CD4-positive, alpha-beta T cell (primary cell): ENCODE measurements around the gene TRIM3. TPM values are rescaled to one million over a fixed set of nuclear protein-coding genes. Genes with fewer than 3 reads are reported as not detected.

ENCODE experiments used
- ATAC-seq: fragments of 200-7000 bp; cut with Tn5 transposase; one replicate; pipeline ENCODE4 v1.10.0; 2022; ENCODE audit warnings: mild to moderate bottlenecking; ENCODE audit not compliant: poor library complexity
- CTCF ChIA-PET: fragments of 350-600 bp; sonication (Branson Sonifier 250); formaldehyde crosslinking; loops from one replicate; lab custom pipeline; 2021; ENCODE audit warnings: antibody characterized with exemption, inconsistent platforms; lab: Charles Lee
- POLR2A ChIA-PET: fragments of 350-600 bp; sonication (Branson Sonifier 250); formaldehyde crosslinking; loops from one replicate; lab custom pipeline; 2021; ENCODE audit warnings: antibody characterized with exemption, inconsistent platforms; lab: Charles Lee
- DNase-seq, 14 experiments: peaks; one replicate each; pipeline ENCODE4 v3.0.0-alpha.2; 2013 to 2020; ENCODE audit warnings: mixed read lengths in 2 of 14
- H3K27ac ChIP-seq, 2 donors: one replicate each; pipeline versions ENCODE4 v1.5.1 to v1.7.0; 2013; ENCODE audit warnings: low read length in 2 of 2, low read depth in 1 of 2, mild to moderate bottlenecking in 1 of 2
- H3K27me3 ChIP-seq, 2 experiments: 1 replicate in 1 of 2; 2 replicates in 1 of 2; pipeline versions ENCODE4 v1.6.1 to v1.7.0; 2013; ENCODE audit warnings: low read length in 2 of 2, control low read depth in 1 of 2, mild to moderate bottlenecking in 1 of 2, moderate library complexity in 1 of 2; ENCODE audit not compliant: insufficient read depth in 2 of 2, control insufficient read depth in 1 of 2
- H3K36me3 ChIP-seq: one replicate; pipeline ENCODE4 v1.6.1; 2013; ENCODE audit warnings: low read length, control low read depth; ENCODE audit not compliant: insufficient read depth
- H3K4me1 ChIP-seq: one replicate; pipeline ENCODE4 v1.6.1; 2013; ENCODE audit warnings: low read length, control low read depth; ENCODE audit not compliant: insufficient read depth
- H3K4me3 ChIP-seq: one replicate; pipeline ENCODE4 v1.5.1; 2013; ENCODE audit warnings: mild to moderate bottlenecking, low read length, moderate library complexity
- H3K9me3 ChIP-seq, 2 experiments: 1 replicate in 1 of 2; 2 replicates in 1 of 2; pipeline versions ENCODE4 v1.6.1 to v1.7.0; 2013; ENCODE audit warnings: low read length in 2 of 2, mild to moderate bottlenecking in 2 of 2, control low read depth in 1 of 2, moderate library complexity in 1 of 2; ENCODE audit not compliant: control insufficient read depth in 1 of 2, insufficient read depth in 1 of 2
- H3K27ac Mint-ChIP-seq: one replicate; pipeline ENCODE4 v1.8.0; 2020; ENCODE audit warnings: mixed read lengths
- H3K27me3 Mint-ChIP-seq: one replicate; pipeline ENCODE4 v1.8.0; 2021; ENCODE audit warnings: mixed read lengths
- H3K36me3 Mint-ChIP-seq: one replicate; pipeline ENCODE4 v1.8.0; 2021; ENCODE audit warnings: low read depth, mixed read lengths
- H3K4me1 Mint-ChIP-seq: one replicate; pipeline ENCODE4 v1.8.0; 2021; ENCODE audit warnings: low read depth, mixed read lengths
- H3K4me3 Mint-ChIP-seq: one replicate; pipeline ENCODE4 v1.8.0; 2020; ENCODE audit warnings: mild to moderate bottlenecking, mixed read lengths
- H3K9me3 Mint-ChIP-seq: one replicate; pipeline ENCODE4 v1.8.0; 2020; ENCODE audit warnings: mixed read lengths
- intact Hi-C, 2 experiments: fragments of 100-400 bp; cut with DNase I in 1 of 2; cut with micrococcal nuclease in 1 of 2; formaldehyde crosslinking; loops; one replicate each; pipeline versions ENCODE4 v1.15.1 to v1.9.0; 2023 to 2025; cut with DNase I, micrococcal nuclease
- total RNA-seq, 174 experiments: library from RNA in 2 of 174; stranded (reverse) in 2 of 174; gene quantifications; one replicate each; pipeline ENCODE4 v1.2.3 and lab custom pipeline; 2021 to 2026
- TF ChIP-seq, protein P1 (sequence below): fragments of 200-600 bp; IDR thresholded peaks from one replicate; pipeline ENCODE4 v1.8.0; 2022; ENCODE audit warnings: antibody characterized with exemption, mild to moderate bottlenecking

TRIM3 gene
- total RNA-seq, 2 experiments from 2014 or later = 16.4 to 16.6 TPM

DNA sequence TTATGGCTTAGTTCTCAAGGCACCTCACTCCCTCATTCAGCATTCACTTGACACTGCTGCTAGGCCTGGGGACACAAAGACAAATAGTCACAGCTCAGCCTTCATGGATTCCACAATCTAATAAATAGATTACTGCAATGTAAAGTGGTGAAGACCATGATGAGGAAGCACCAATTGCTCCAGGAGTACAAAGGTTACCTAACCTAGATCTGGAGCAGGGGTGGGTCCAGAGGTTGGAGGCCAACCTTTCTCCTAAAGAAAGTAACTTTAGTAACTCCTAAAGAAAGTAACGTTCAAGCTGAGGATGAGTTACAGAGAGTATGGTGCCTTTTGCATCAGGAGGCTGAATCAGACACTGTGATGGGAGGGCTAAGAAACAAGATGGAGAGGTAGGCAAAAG lies 4.1 kb downstream of the TRIM3 start:
- no peak overlapping the region for H3K27ac Mint-ChIP-seq
- H3K27ac ChIP-seq = no peak overlapping the region
- H3K27me3 Mint-ChIP-seq = no peaks in the 10 kb centered on the region
- ATAC-seq = no peak
- TF ChIP-seq, protein P1, sequence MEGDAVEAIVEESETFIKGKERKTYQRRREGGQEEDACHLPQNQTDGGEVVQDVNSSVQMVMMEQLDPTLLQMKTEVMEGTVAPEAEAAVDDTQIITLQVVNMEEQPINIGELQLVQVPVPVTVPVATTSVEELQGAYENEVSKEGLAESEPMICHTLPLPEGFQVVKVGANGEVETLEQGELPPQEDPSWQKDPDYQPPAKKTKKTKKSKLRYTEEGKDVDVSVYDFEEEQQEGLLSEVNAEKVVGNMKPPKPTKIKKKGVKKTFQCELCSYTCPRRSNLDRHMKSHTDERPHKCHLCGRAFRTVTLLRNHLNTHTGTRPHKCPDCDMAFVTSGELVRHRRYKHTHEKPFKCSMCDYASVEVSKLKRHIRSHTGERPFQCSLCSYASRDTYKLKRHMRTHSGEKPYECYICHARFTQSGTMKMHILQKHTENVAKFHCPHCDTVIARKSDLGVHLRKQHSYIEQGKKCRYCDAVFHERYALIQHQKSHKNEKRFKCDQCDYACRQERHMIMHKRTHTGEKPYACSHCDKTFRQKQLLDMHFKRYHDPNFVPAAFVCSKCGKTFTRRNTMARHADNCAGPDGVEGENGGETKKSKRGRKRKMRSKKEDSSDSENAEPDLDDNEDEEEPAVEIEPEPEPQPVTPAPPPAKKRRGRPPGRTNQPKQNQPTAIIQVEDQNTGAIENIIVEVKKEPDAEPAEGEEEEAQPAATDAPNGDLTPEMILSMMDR = no peak
- DNase-seq = no peak
- no peaks in the 10 kb centered on the region for H3K9me3 Mint-ChIP-seq
- no peaks in the 10 kb centered on the region for H3K9me3 ChIP-seq
- intact Hi-C loops = no loop called here
- peaks cover 8% of the 10 kb centered on the region for H3K36me3 Mint-ChIP-seq
- H3K4me1 Mint-ChIP-seq = peaks cover 25% of the 10 kb centered on the region
- H3K4me3 ChIP-seq = no peak overlapping the region
- CTCF ChIA-PET = no interaction called here
- H3K36me3 ChIP-seq = peaks cover 6% of the 10 kb centered on the region
- H3K27me3 ChIP-seq = no peaks in the 10 kb centered on the region
- H3K4me1 ChIP-seq = peaks cover 24% of the 10 kb centered on the region
- POLR2A ChIA-PET = interaction anchor here (1.6 kb wide), 1 partner anchor 12 kb away, joined by 5 read pairs; the partner anchor contains the start of genes ARFIP2 and TIMM10B
- H3K4me3 Mint-ChIP-seq = no peak overlapping the region

DNA sequence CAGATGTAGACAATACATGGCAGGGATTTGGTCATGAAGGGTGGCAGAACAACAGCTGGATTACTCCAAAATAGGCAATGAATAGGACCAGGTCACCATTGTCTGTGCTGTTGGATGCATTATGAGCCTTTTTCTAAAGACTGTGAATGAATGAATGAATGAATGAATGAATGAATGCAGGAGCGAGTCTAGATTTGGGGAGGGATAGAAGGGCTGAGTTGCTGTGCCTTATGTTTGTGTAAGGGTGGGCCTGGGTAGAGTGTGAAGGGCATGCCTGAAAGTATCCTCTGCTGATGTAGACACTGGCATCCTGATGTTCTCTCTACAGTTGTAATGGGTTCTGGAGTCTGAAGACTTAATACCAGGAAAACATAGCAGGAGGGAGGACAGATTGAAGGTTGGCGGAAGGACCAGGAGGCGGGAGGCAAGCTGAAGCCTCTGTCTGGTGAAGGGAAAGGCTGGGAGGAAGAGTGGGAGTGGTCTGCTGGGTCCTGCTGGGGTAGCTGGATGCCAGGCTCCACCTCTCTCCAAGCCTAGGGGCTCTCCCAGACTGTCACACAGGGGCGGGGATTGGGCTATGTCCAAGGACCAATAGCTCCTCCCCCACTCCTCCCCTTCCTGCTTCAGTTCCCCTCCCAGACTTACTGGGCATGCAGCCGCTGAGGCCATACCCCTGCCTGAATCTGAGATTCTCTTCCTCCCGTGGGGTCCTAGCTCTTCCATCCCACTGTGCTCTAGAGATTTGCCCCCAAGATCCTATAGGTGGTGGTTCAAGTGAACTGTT lies 4.8 kb downstream of the TRIM3 start:
- no peak overlapping the region for H3K4me3 Mint-ChIP-seq
- H3K4me1 Mint-ChIP-seq = peaks cover 19% of the 10 kb centered on the region
- DNase-seq = peak in 3 of 14 experiments; percentile 19 to 66 (median 58)
- Histone ChIP-seq H3K27ac (no peak overlapping the region), H3K4me1 (peaks cover 17% of the 10 kb centered on the region), H3K27me3 (no peaks in the 10 kb centered on the region), H3K4me3 (no peak overlapping the region), H3K36me3 (peaks cover 12% of the 10 kb centered on the region), H3K9me3 (no peaks in the 10 kb centered on the region)
- intact Hi-C loops = no loop called here
- POLR2A ChIA-PET = interaction anchor here (1.4 to 1.6 kb wide), 2 partner anchors 13 to 14 kb away, joined by 3 to 5 read pairs; partner anchors contain the start of genes ARFIP2 and TIMM10B
- H3K27me3 Mint-ChIP-seq = no peaks in the 10 kb centered on the region
- ATAC-seq = no peak
- peaks cover 15% of the 10 kb centered on the region for H3K36me3 Mint-ChIP-seq
- CTCF ChIA-PET = interaction anchor here (0.9 kb wide), 1 partner anchor 26 kb away, joined by 3 read pairs; no protein-coding TSS in a partner anchor
- TF ChIP-seq, protein P1 = no peak
- no peak overlapping the region for H3K27ac Mint-ChIP-seq
- H3K9me3 Mint-ChIP-seq = no peaks in the 10 kb centered on the region

DNA sequence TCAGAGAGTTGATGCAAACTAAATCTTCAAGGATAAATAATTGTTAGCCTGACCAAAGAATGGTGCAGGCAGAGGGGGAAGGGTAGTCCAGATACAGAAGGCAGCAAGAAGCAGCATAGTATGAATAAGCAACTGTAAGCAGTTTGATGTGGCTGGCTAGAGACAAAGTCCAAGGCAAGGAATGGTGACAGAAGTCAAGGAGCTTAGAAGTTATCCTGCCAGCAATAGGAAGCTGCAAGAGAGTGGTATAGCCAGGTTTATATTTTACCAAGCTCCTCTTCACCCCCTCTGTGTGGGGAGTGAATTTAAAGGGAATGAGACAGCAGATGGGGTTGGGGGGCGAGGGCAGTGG lies 14.7 kb downstream of the TRIM3 start:
- DNase-seq (no peak), ATAC-seq (no peak)
- Histone ChIP-seq H3K4me1 (no peaks in the 10 kb centered on the region), H3K9me3 (no peaks in the 10 kb centered on the region), H3K4me3 (no peak overlapping the region), H3K27ac (no peak overlapping the region), H3K36me3 (peaks cover 39% of the 10 kb centered on the region), H3K27me3 (no peaks in the 10 kb centered on the region)
- TF ChIP-seq, protein P1 = no peak
- H3K9me3 Mint-ChIP-seq = no peaks in the 10 kb centered on the region
- no peaks in the 10 kb centered on the region for H3K4me1 Mint-ChIP-seq
- H3K27me3 Mint-ChIP-seq = no peaks in the 10 kb centered on the region
- H3K4me3 Mint-ChIP-seq = no peak overlapping the region
- POLR2A ChIA-PET = no interaction called here
- H3K36me3 Mint-ChIP-seq = peaks cover 42% of the 10 kb centered on the region
- intact Hi-C loops = no loop called here
- CTCF ChIA-PET = interaction anchor here (3.4 kb wide), 1 partner anchor 16 kb away, joined by 10 read pairs; no protein-coding TSS in a partner anchor
- H3K27ac Mint-ChIP-seq = no peak overlapping the region
